Middle frontal gyrus (tissue), 1 donor: ENCODE results near the gene BRPF1.
A peak's percentile ranks its signal among the peaks of the same experiment; 100 is the strongest.

ENCODE experiments used
- DNase-seq: peaks from one replicate; pipeline ENCODE4 v3.0.0-alpha.2; 2015; ENCODE audit warnings: low spot score; ENCODE audit errors: extremely low spot score

The BRPF1 gene

GRCh38 chr3:9732740-9733115, 1.2 kb downstream of the BRPF1 start:
- no peak for DNase-seq

GRCh38 chr3:9736831-9737230, 5.3 kb downstream of the BRPF1 start:
- peak; percentile 28 for DNase-seq

GRCh38 chr3:9739181-9739580, 7.6 kb downstream of the BRPF1 start:
- no peak for DNase-seq

GRCh38 chr3:9742560-9742959, 11.0 kb downstream of the BRPF1 start:
- DNase-seq, result no peak

GRCh38 chr3:9743548-9743947, 12.0 kb downstream of the BRPF1 start:
- no peak for DNase-seq

GRCh38 chr3:9744162-9744561, 12.6 kb downstream of the BRPF1 start:
- no peak for DNase-seq

- DNase-seq, result no peak
Observed at GRCh38 chr3:9745521-9745920, 14.0 kb downstream of the BRPF1 start.

- DNase-seq, result no peak
Observed at GRCh38 chr3:9746330-9746729, 14.8 kb downstream of the BRPF1 start.

GRCh38 chr3:9747267-9747666, 15.7 kb downstream of the BRPF1 start:
- no peak for DNase-seq

- no peak for DNase-seq
Observed at GRCh38 chr3:9748031-9748430, 16.5 kb downstream of the BRPF1 start.

GRCh38 chr3:9749296-9749644, 17.7 kb downstream of the BRPF1 start:
- DNase-seq, result no peak

- peak; percentile 94 for DNase-seq
Observed at GRCh38 chr3:9749645-9750555, 18.4 kb downstream of the BRPF1 start, which contains the start of gene OGG1. OGG1 (plus strand) TSS chr3:9749952; CDS start chr3:9750287, 335 bp downstream.

- DNase-seq, result no peak
Observed at GRCh38 chr3:9750556-9751411, 19.2 kb downstream of the BRPF1 start.

GRCh38 chr3:9754678-9755077, 23.1 kb downstream of the BRPF1 start:
- DNase-seq, result no peak

- DNase-seq, result no peak
Observed at GRCh38 chr3:9757427-9757826, 25.9 kb downstream of the BRPF1 start.

GRCh38 chr3:9760779-9761505, 29.4 kb downstream of the BRPF1 start:
- no peak for DNase-seq

GRCh38 chr3:9761919-9762318, 30.4 kb downstream of the BRPF1 start:
- DNase-seq, result no peak

GRCh38 chr3:9762871-9763270, 31.3 kb downstream of the BRPF1 start:
- DNase-seq, result no peak

- DNase-seq, result no peak
Observed at GRCh38 chr3:9765865-9766264, 34.3 kb downstream of the BRPF1 start.

- DNase-seq, result no peak
Observed at GRCh38 chr3:9767418-9767817, 35.9 kb downstream of the BRPF1 start.

GRCh38 chr3:9768141-9768775, 36.7 kb downstream of the BRPF1 start:
- no peak for DNase-seq
